Upper lobe of left lung (tissue), 6 donors: Measurements from ENCODE around the gene IVL. TPM values are rescaled to one million over a fixed set of nuclear protein-coding genes. Genes with fewer than 3 reads are reported as not detected.

Experiments used
- ATAC-seq, 2 donors: fragments of 200-7000 bp; cut with Tn5 transposase; one replicate each; pipeline ENCODE4 v1.9.1; 2022; ENCODE audit warnings: mild to moderate bottlenecking in 2 of 2, moderate library complexity in 2 of 2; ENCODE audit not compliant: low FRiP score in 2 of 2
- DNase-seq, 2 donors: peaks; one replicate each; pipeline ENCODE4 v3.0.0-alpha.2; 2019 to 2020
- H3K27ac ChIP-seq, 4 donors: fragments of 200-600 bp; sonication (generic); one replicate each; pipeline ENCODE4 v1.5.1; 2016 to 2019
- H3K27me3 ChIP-seq, 4 donors: fragments of 200-600 bp; sonication (generic); one replicate each; pipeline ENCODE4 v1.5.1; 2017 to 2019
- H3K36me3 ChIP-seq, 4 donors: fragments of 200-600 bp; sonication (generic); one replicate each; pipeline ENCODE4 v1.5.1; 2016 to 2019
- H3K4me1 ChIP-seq, 4 donors: fragments of 200-600 bp; sonication (generic); one replicate each; pipeline ENCODE4 v1.5.1; 2018 to 2019
- H3K4me3 ChIP-seq, 4 donors: fragments of 200-600 bp; sonication (generic); one replicate each; pipeline ENCODE4 v1.5.1; 2017 to 2019; ENCODE audit warnings: mild to moderate bottlenecking in 2 of 4, moderate library complexity in 1 of 4
- H3K9me3 ChIP-seq, 4 donors: fragments of 200-600 bp; sonication (generic); one replicate each; pipeline ENCODE4 v1.5.1; 2018 to 2019
- CTCF ChIP-seq, 6 experiments: fragments of 450-650 bp in 4 of 6; fragments of 200-600 bp in 2 of 6; sonication (generic) in 2 of 6; IDR thresholded peaks; one replicate each; pipeline ENCODE4 v1.5.1; 2016 to 2019; ENCODE audit warnings: antibody characterized with exemption in 6 of 6
- EP300 ChIP-seq, 4 donors: sonication (generic); formaldehyde crosslinking; IDR thresholded peaks; one replicate each; pipeline ENCODE4 v1.5.1; 2017; ENCODE audit warnings: antibody characterized with exemption in 4 of 4, control low read depth in 2 of 4
- POLR2A ChIP-seq, 4 donors: fragments of 450-650 bp; IDR thresholded peaks; one replicate each; pipeline ENCODE4 v1.5.1; 2016 to 2017; ENCODE audit warnings: antibody characterized with exemption in 4 of 4, mild to moderate bottlenecking in 2 of 4
- POLR2AphosphoS5 ChIP-seq, 2 donors: sonication (generic); formaldehyde crosslinking; IDR thresholded peaks; one replicate each; pipeline ENCODE4 v1.5.1; 2017; ENCODE audit warnings: antibody characterized with exemption in 2 of 2
- WGBS, 2 donors: methylation state at CpG; one replicate each; pipeline ENCODE4 v1.1.5; 2017 to 2018; 5-methylcytosine and 5-hydroxymethylcytosine counted together
- total RNA-seq, 6 donors: library from RNA; depleted of rRNA in 4 of 6; stranded (reverse); fragments of >200 nt in 4 of 6; gene quantifications; one replicate each; pipeline versions ENCODE4 v1.1.0 to v1.2.1, GENCODE V29; 2016 to 2021
- donor health status: DM: no; HTN: no; CAD: no; lungs with moderate emphysema.
- donor health status: DM: no; HTN: yes; CAD: no; lungs with severe emphysema.

The IVL gene
- total RNA-seq, 6 donors from 2014 or later = 0.23 to 0.69 (median 0.35) TPM; not detected in 2

GRCh38 chr1:152864443-152864842 lies 43.9 kb upstream of the IVL start:
- Histone ChIP-seq H3K27me3 (no peaks in the 10 kb centered on the region), H3K9me3 (no peaks in the 10 kb centered on the region), H3K4me3 (no peak overlapping the region), H3K4me1 (no peaks in the 10 kb centered on the region), H3K36me3 (no peaks in the 10 kb centered on the region), H3K27ac (no peak overlapping the region)
- TF ChIP-seq POLR2A (IDR thresholded peaks at IDR 0.05) (no peak), POLR2AphosphoS5 (IDR thresholded peaks at IDR 0.05) (no peak), CTCF (IDR thresholded peaks at IDR 0.05) (no peak), EP300 (IDR thresholded peaks at IDR 0.05) (no peak)
- DNase-seq (no peak), ATAC-seq (no peak)

GRCh38 chr1:152866321-152866720 lies 42.0 kb upstream of the IVL start:
- Histone ChIP-seq H3K27me3 (no peaks in the 10 kb centered on the region), H3K36me3 (no peaks in the 10 kb centered on the region), H3K9me3 (no peaks in the 10 kb centered on the region), H3K27ac (no peak overlapping the region), H3K4me1 (no peaks in the 10 kb centered on the region), H3K4me3 (no peak overlapping the region)
- DNase-seq (no peak), ATAC-seq (no peak)
- TF ChIP-seq POLR2A (IDR thresholded peaks at IDR 0.05) (no peak), EP300 (IDR thresholded peaks at IDR 0.05) (no peak), CTCF (IDR thresholded peaks at IDR 0.05) (no peak), POLR2AphosphoS5 (IDR thresholded peaks at IDR 0.05) (no peak)
- WGBS, 2 donors = 72 to 87% methylated on average over 2 of the region's 2 CpGs

- whole genome bisulfite sequencing, 2 donors = 34 to 35% methylated on average over 9 of the region's 9 CpGs
- H3K4me1 ChIP-seq = no peaks in the 10 kb centered on the region
- peak in 1 of 2 donors; percentile 63 for DNase-seq
- H3K27me3 ChIP-seq = no peaks in the 10 kb centered on the region
- no peak overlapping the region for H3K4me3 ChIP-seq
- TF ChIP-seq POLR2AphosphoS5 (IDR thresholded peaks at IDR 0.05) (no peak), POLR2A (IDR thresholded peaks at IDR 0.05) (no peak), CTCF (IDR thresholded peaks at IDR 0.05) (peak; percentile 45 to 72 (median 62))
- no peaks in the 10 kb centered on the region for H3K9me3 ChIP-seq
- peak; percentile 83 to 89 for ATAC-seq
- H3K27ac ChIP-seq = no peak overlapping the region
- no peaks in the 10 kb centered on the region for H3K36me3 ChIP-seq
These were observed 38.4 kb upstream of the IVL start for GRCh38 chr1:152869808-152870419.

GRCh38 chr1:152870831-152871730 lies 37.3 kb upstream of the IVL start:
- no peak overlapping the region for H3K4me3 ChIP-seq
- DNase-seq (peak in 1 of 2 donors; percentile 13), ATAC-seq (no peak)
- H3K27me3 ChIP-seq = no peaks in the 10 kb centered on the region
- H3K36me3 ChIP-seq = no peaks in the 10 kb centered on the region
- WGBS, 2 donors = 54 to 57% methylated on average over 16 to 17 of the region's 17 CpGs
- H3K27ac ChIP-seq = no peak overlapping the region
- no peaks in the 10 kb centered on the region for H3K4me1 ChIP-seq
- no peaks in the 10 kb centered on the region for H3K9me3 ChIP-seq
- TF ChIP-seq POLR2AphosphoS5 (IDR thresholded peaks at IDR 0.05) (no peak), CTCF (IDR thresholded peaks at IDR 0.05) (peak in 2 of 6 experiments; percentile 2 to 5)
